ENCODE data around the gene DENND1A.

DNA sequence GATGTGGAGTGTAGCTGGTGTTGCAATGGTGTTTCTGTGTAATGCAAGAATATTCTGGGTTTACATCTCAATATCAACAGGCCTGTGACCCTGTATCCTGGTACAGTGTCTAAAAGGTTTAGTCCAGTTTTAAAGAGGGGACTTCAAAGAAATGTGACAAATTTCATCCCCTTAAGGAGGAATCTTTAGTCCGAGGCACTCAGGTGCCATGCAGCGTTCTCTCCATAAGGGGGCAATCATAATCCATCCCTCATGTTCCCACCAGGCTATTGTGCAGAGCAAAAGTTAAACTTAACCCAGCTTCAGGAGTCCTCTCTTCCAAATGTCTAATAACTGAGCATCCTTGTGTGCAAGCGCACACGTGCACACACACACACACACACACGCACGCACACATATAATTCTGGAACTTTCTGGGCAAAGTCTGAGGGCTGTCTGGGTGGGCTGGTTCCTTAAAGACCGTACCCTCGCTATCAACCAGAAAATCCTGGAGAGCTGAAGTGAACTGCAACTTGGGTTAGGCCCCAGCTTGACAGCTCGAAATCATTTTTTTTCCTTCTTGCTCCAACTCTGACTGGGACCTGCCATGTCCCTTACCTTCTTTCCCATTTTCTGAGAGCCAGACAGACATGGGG lies 527.9 kb downstream of the DENND1A start:
- TF ChIP-seq TCF7L2 (IDR thresholded peaks at IDR 0.05; ENCODE audit: low read depth, low read length) = no peak
- TF ChIP-seq, protein P1, sequence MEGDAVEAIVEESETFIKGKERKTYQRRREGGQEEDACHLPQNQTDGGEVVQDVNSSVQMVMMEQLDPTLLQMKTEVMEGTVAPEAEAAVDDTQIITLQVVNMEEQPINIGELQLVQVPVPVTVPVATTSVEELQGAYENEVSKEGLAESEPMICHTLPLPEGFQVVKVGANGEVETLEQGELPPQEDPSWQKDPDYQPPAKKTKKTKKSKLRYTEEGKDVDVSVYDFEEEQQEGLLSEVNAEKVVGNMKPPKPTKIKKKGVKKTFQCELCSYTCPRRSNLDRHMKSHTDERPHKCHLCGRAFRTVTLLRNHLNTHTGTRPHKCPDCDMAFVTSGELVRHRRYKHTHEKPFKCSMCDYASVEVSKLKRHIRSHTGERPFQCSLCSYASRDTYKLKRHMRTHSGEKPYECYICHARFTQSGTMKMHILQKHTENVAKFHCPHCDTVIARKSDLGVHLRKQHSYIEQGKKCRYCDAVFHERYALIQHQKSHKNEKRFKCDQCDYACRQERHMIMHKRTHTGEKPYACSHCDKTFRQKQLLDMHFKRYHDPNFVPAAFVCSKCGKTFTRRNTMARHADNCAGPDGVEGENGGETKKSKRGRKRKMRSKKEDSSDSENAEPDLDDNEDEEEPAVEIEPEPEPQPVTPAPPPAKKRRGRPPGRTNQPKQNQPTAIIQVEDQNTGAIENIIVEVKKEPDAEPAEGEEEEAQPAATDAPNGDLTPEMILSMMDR (IDR thresholded peaks at IDR 0.05) = peak; percentile 80
- no peak for TF ChIP-seq SIN3A (IDR thresholded peaks at IDR 0.05; ENCODE audit: borderline replicate concordance, insufficient read depth, low read depth, low read length)
